GM23338 (cell line): ENCODE measurements around the gene HECTD1. TPM values are rescaled to one million over a fixed set of nuclear protein-coding genes. Genes with fewer than 3 reads are reported as not detected.

Experiments used
- ATAC-seq: fragments of 200-7000 bp; cut with Tn5 transposase; 3 replicates; pipeline ENCODE4 v1.9.1; 2020
- DNase-seq: peaks from one replicate; pipeline ENCODE4 v3.0.0-alpha.2; 2015; ENCODE audit warnings: low spot score
- H2AFZ ChIP-seq: fragments of 200-600 bp; sonication (generic); 2 replicates; pipeline ENCODE4 v1.8.0; 2016; ENCODE audit warnings: antibody characterized with exemption, mild to moderate bottlenecking, moderate library complexity
- H3F3A ChIP-seq: fragments of 200-600 bp; sonication (generic); replicated peaks from 2 replicates; pipeline ENCODE4 v1.8.0; 2017; ENCODE audit warnings: antibody characterized with exemption, mixed run types, low read depth
- H3K27ac ChIP-seq: fragments of 200-600 bp; sonication (generic); 2 replicates; pipeline ENCODE4 v1.6.1; 2016; ENCODE audit warnings: low read depth
- H3K27me3 ChIP-seq: fragments of 200-600 bp; sonication (generic); 2 replicates; pipeline ENCODE4 v1.8.0; 2016; ENCODE audit warnings: mild to moderate bottlenecking, mixed run types, moderate library complexity; ENCODE audit not compliant: insufficient read depth
- H3K36me3 ChIP-seq: fragments of 200-600 bp; sonication (generic); 2 replicates; pipeline ENCODE4 v1.8.0; 2016; ENCODE audit warnings: mild to moderate bottlenecking; ENCODE audit not compliant: insufficient read depth
- H3K4me1 ChIP-seq: fragments of 200-600 bp; sonication (generic); 2 replicates; pipeline ENCODE4 v1.8.0; 2016; ENCODE audit warnings: mild to moderate bottlenecking, moderate library complexity; ENCODE audit not compliant: insufficient read depth
- H3K4me2 ChIP-seq: fragments of 200-600 bp; sonication (generic); 2 replicates; pipeline ENCODE4 v1.7.1; 2017; ENCODE audit warnings: mixed run types
- H3K4me3 ChIP-seq: fragments of 200-600 bp; sonication (generic); 2 replicates; pipeline ENCODE4 v1.6.1; 2016; ENCODE audit warnings: mixed run types
- H3K79me2 ChIP-seq: fragments of 200-600 bp; sonication (generic); replicated peaks from 2 replicates; pipeline ENCODE4 v1.8.0; 2017; ENCODE audit warnings: mild to moderate bottlenecking; ENCODE audit not compliant: insufficient read depth
- H3K9me2 ChIP-seq: fragments of 200-600 bp; sonication (generic); 2 replicates; pipeline ENCODE4 v1.8.0; 2017; ENCODE audit not compliant: insufficient read depth
- H4K20me1 ChIP-seq: fragments of 200-600 bp; sonication (generic); replicated peaks from 2 replicates; pipeline ENCODE4 v1.8.0; 2017; ENCODE audit warnings: mild to moderate bottlenecking; ENCODE audit not compliant: insufficient read depth
- H3K27ac Mint-ChIP-seq: 2 replicates; pipeline ENCODE4 v1.8.0; 2020; ENCODE audit warnings: inconsistent platforms, mild to moderate bottlenecking, moderate library complexity, mixed read lengths
- H3K27me3 Mint-ChIP-seq: 3 replicates; pipeline ENCODE4 v1.8.0; 2022; ENCODE audit warnings: low read depth, mild to moderate bottlenecking, moderate library complexity, mixed read lengths, inconsistent platforms; ENCODE audit not compliant: insufficient read depth, poor library complexity
- H3K36me3 Mint-ChIP-seq: 3 replicates; pipeline ENCODE4 v1.8.0; 2021; ENCODE audit warnings: low read depth, mild to moderate bottlenecking, inconsistent platforms, moderate library complexity, mixed read lengths
- H3K4me1 Mint-ChIP-seq: 3 replicates; pipeline ENCODE4 v1.8.0; 2020; ENCODE audit warnings: mild to moderate bottlenecking, inconsistent platforms, mixed read lengths
- H3K4me3 Mint-ChIP-seq: 3 replicates; pipeline ENCODE4 v1.8.0; 2021; ENCODE audit warnings: moderate library complexity, mild to moderate bottlenecking, inconsistent platforms, mixed read lengths
- H3K9me3 Mint-ChIP-seq: 3 replicates; pipeline ENCODE4 v1.8.0; 2020; ENCODE audit warnings: moderate library complexity, mild to moderate bottlenecking, inconsistent platforms, mixed read lengths
- ETS1 ChIP-seq: IDR thresholded peaks from 2 replicates; pipeline ENCODE4 v1.6.1; 2016; ENCODE audit warnings: antibody characterized with exemption
- EZH2 ChIP-seq: fragments of 200-600 bp; sonication (generic); IDR thresholded peaks from one replicate; pipeline ENCODE4 v1.8.0; 2017; ENCODE audit warnings: antibody characterized with exemption, mild to moderate bottlenecking, low read depth; ENCODE audit not compliant: unreplicated experiment
- EZH2phosphoT487 ChIP-seq: fragments of 200-600 bp; sonication (generic); IDR thresholded peaks from one replicate; pipeline ENCODE4 v1.8.1; 2018; ENCODE audit warnings: antibody characterized with exemption; ENCODE audit not compliant: unreplicated experiment
- JUNB ChIP-seq: IDR thresholded peaks from one replicate; pipeline ENCODE4 v1.6.1; 2016; ENCODE audit warnings: antibody characterized with exemption; ENCODE audit not compliant: unreplicated experiment
- POLR2AphosphoS5 ChIP-seq: IDR thresholded peaks from 2 replicates; pipeline ENCODE4 v1.6.1; 2016; ENCODE audit warnings: antibody characterized with exemption, low read depth
- STAT1 ChIP-seq: IDR thresholded peaks from one replicate; pipeline ENCODE4 v1.6.1; 2016; ENCODE audit warnings: antibody characterized with exemption; ENCODE audit not compliant: unreplicated experiment
- ZNF114 ChIP-seq: fragments of 250-450 bp; sonication (Bioruptor Pico); IDR thresholded peaks from 2 replicates; pipeline ENCODE4 v1.5.0; 2020; ENCODE audit warnings: mild to moderate bottlenecking, moderate library complexity
- ZNF331 ChIP-seq: fragments of 250-450 bp; sonication (Bioruptor Pico); IDR thresholded peaks from 2 replicates; pipeline ENCODE4 v1.5.0; 2020; ENCODE audit warnings: low read depth, mild to moderate bottlenecking, moderate library complexity
- ZNF462 ChIP-seq: fragments of 250-450 bp; sonication (Bioruptor Pico); IDR thresholded peaks from 2 replicates; pipeline ENCODE4 v1.5.0; 2020; ENCODE audit warnings: mild to moderate bottlenecking, moderate library complexity
- polyA plus RNA-seq: library from polyadenylated mRNA; unstranded; fragments of >200 nt; fragmentation: Nextera tagmentation; extraction: Ambion mirVana; gene quantifications from 2 replicates; pipeline ENCODE4 v1.2.1, GENCODE V29; 2016
- total RNA-seq: library from RNA; depleted of rRNA; stranded (reverse); fragments of >200 nt; shearing (Covaris generic); gene quantifications from 2 replicates; pipeline ENCODE4 v1.2.3, GENCODE V29; 2014

HECTD1 gene
- total and polyA plus RNA-seq, 2 experiments from 2014 or later: 42.1 to 132 TPM

- no peak for TF ChIP-seq ZNF462 (CRISPR knock-in tag)
These were observed 13.7 kb upstream of the HECTD1 start (continued) for GRCh38 chr14:31221266-31221665.

- Mint-ChIP-seq H3K36me3 (no peaks in the 10 kb centered on the region), H3K9me3 (no peaks in the 10 kb centered on the region), H3K4me1 (no peaks in the 10 kb centered on the region), H3K4me3 (no peak overlapping the region), H3K27ac (no peak overlapping the region), H3K27me3 (peaks cover 2% of the 10 kb centered on the region)
- H3K36me3 ChIP-seq: no peaks in the 10 kb centered on the region
- H3K27me3 ChIP-seq: no peaks in the 10 kb centered on the region
- no peaks in the 10 kb centered on the region for H3F3A ChIP-seq
- no peaks in the 10 kb centered on the region for H4K20me1 ChIP-seq
- no peak overlapping the region for H3K4me3 ChIP-seq
- H3K79me2 ChIP-seq: no peaks in the 10 kb centered on the region
- ATAC-seq: no peak
- no peak overlapping the region for H3K27ac ChIP-seq
- no peak for DNase-seq
- H3K4me1 ChIP-seq: no peaks in the 10 kb centered on the region
- H2AFZ ChIP-seq: no peak overlapping the region
- no peaks in the 10 kb centered on the region for H3K9me2 ChIP-seq
- H3K4me2 ChIP-seq: no peak overlapping the region
- TF ChIP-seq EZH2phosphoT487 (no peak), JUNB (no peak), ZNF114 (CRISPR knock-in tag) (no peak), EZH2 (no peak), STAT1 (no peak), ZNF462 (CRISPR knock-in tag) (no peak), POLR2AphosphoS5 (no peak), ZNF331 (no peak), ETS1 (no peak)
These were observed 11.6 kb upstream of the HECTD1 start for GRCh38 chr14:31219169-31219568.
